HG02973 (cell line): ENCODE results near the gene DDR2.
"Not testable (repeated sequence)": the region's sequence is repeated elsewhere in the genome, so short reads cannot be mapped to it uniquely, and the experiment has no call there.

Experiments used
- ATAC-seq: cut with Tn5 transposase; IDR thresholded peaks from one replicate; pipeline ENCODE4 v1.9.1; 2021; ENCODE audit warnings: moderate library complexity; ENCODE audit not compliant: unreplicated experiment

Gene DDR2

DNA sequence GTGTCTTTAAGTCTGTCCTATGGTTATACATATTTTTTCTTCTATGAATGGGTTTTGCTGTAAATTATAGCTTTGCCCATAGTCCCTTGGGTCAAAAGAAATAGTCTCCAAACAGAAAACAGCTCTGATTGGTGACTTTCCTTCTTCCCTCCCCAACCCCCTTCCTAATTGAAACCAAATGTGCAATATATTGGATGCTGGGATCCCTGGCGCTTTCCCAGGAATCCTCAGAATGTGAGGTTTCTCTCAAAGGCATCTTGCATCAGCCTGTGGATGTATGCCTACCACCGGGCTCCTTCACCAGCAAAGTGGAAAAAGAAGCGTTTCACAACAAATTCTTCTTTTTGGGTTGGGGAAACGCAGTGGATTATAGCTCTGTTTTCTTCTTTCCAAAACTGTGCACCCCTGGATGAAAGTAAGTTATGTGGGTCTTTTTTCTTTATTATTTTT, at the start of gene DDR2:
Gene DDR2 (plus strand): TSS at position 248 of the 450 bp plus-strand sequence. CDS start 86,600 bp downstream, outside the sequence.
- ATAC-seq = no peak

DNA sequence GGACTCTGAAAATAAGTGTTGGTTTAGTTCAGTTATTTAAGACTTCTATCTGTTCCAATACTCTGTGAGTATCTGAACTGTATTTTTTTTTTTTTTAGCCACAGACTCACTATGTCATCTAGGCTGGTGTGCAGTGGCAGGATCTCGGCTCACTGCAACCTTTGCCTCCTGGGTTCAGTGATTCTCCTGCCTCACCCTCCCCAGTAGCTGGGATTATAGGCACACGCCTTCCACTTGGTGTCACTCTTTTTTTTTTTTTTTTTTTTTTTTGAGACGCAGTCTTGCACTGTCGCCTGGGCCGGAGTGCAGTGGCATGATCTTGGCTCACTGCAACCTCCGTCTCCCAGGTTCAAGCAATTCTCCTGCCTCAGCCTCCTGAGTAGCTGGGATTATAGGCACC, 49.4 kb upstream of the DDR2 start:
- ATAC-seq = not testable (repeated sequence)

DNA sequence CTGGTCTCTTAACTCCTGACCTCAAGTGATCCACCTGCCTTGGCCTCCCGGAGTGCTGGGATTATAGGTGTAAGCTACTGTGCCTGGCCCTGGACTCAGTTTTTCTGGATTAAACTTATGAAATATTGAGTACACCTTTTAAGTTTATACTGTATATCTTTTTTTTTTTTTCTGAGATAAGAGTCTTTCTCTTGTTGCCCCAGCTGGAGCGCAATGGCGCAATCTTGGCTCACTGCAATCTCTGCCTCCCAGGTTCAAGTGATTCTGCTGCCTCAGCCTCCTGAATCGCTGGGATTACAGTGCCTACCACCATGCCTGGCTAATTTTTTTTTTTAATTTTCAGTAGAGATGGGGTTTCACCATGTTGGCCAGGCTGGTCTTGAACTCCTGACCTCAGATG, 47.2 kb upstream of the DDR2 start:
- ATAC-seq = not testable (repeated sequence)

- no peak for ATAC-seq
Observed at GRCh38 chr1:162587347-162587746, 44.9 kb upstream of the DDR2 start.

GRCh38 chr1:162587761-162588260, 44.5 kb upstream of the DDR2 start:
- no peak for ATAC-seq

- no peak for ATAC-seq
Observed at GRCh38 chr1:162590101-162590500, 42.2 kb upstream of the DDR2 start.

DNA sequence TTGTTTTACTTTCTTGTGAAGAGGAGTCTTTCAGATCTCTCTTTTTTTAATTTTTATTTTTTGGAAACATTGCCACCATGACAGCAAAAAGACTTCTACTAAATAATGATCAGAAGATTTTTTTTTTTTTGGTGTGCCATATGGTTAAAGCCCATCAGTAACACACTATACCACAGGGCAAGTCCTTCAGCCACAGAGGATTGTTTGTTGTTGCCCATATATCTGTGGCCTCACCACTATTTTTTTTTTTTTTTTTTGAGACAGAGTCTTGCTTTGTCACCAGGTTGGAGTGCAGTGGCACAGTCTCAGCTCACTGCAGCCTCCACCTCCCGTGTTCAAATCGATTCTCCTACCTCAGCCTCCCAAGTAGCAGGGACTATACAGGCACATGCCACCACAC, 41.6 kb upstream of the DDR2 start:
- ATAC-seq = no peak

DNA sequence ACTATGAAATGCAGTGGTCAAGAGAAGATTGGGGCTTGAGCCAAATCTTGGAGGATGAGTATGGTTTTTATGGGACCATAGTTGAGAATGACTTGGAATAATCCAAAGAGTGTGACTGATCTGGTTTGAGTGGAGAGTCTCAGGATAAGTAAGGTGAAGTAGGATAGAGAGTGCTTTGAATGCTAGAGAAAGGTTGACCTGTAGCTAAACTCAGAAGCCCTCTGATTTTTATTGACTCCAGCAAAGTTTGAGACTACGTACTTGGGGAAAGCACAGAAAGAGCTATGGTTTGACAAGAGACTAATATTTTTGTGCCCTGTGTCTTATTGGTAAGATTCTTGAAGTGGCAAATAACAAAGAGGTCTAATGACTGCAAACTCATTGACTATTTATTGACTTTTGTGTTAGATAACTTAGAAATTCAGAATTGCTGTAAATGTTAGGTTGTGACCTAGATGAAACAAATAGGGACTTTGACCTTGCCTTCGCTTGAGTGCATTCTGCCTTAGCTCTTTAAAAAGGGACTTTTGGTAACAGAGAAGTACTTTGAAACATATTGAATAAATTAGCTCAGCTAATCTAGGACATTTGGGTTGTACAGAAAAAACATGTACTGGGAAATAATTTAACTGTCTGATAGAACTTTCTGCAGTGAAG, 35.6 kb upstream of the DDR2 start:
- no peak for ATAC-seq

DNA sequence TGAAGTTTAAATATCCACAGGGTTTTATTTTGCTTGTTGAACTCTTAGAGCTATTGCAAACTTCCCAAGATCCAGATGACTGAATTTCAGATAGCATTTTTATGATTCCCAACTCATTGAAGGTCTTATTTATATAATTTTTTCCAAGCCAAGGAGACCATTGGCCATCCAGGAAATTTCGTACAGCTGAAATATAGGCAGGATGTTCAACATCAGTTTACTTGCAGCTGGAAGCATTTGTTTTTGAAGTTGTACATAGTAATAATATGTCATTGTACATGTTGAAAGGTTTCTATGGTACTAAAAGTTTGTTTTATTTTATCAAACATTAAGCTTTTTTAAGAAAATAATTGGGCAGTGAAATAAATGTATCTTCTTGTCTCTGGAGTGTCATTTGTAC, 32.8 kb upstream of the DDR2 start:
- ATAC-seq = no peak

DNA sequence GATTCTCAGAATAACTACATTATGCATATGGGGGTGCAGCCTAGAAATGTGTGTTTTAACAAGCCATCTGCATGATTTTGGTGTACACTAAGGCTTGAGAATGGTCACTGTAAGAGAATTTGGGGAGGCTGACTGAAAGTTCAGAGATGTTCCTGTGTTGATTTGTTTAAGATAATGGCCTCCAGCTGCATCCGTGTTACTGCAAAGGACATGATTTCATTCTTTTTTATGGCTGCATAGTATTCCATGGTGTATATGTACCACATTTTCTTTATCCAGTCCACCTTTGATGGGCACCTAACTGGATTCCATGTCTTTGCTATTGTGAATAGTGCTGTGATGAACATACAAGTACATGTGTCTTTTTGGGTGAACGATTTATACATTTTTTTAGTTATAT, 29.1 kb upstream of the DDR2 start:
- not testable (repeated sequence) for ATAC-seq

GRCh38 chr1:162605225-162605927, 26.9 kb upstream of the DDR2 start:
- ATAC-seq = no peak

DNA sequence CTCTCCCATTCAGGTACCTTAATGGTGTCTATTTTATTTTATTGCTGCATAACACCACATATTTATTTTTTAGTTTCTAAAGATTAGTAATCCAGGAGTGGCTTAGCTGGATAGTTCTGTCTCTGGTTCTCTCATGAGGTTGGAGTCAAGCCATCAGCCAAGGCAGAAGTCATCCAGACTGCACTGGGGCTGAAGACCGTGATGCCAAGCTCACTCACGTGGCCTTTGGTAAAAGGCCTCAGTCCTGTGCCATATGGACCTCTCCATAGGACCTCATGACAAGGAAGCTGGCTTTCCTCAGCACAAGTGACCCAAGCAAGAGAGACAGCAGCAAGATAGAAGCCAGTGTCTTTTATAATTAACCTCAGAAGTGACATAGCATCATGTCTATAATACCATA, 23.0 kb upstream of the DDR2 start:
- ATAC-seq = no peak

DNA sequence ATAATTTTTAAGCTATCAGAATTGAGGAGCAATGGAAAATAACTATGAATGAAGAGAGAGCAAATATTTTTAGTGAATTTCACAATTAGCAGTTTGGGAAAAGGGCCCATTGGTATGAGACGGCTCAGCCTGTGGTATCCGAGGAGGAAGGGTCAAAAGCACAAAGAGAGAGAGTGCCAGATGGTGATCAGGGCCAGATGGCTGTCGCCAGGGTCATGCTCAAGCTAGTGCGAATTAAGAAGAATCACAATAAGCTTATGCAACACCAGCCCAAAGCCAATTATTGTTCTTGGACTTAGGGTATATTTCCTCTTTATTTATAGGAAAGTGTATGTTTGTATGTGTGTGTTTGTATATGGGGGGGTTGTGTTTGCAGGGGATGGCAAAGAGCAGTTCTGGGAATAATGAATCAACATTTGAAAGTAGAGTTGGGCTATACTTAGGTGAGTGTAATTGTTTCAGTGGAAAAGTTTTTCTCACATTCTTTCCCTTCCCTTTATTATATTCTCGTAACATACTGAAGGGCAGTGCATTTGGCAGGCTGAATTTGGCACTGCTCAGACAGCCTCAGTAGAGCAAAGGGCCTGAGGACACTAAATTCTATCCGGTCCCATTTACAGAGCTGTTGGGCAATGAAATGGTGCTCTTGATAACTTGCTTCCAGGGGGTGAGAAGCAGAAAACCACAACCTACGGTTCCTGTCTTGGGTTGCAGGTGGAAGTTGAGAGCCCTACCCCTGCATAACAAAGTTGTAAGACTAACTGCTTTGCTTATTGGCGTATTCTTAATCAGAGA, 19.5 kb upstream of the DDR2 start:
- ATAC-seq = no peak

GRCh38 chr1:162616848-162617247, 15.4 kb upstream of the DDR2 start:
- no peak for ATAC-seq

DNA sequence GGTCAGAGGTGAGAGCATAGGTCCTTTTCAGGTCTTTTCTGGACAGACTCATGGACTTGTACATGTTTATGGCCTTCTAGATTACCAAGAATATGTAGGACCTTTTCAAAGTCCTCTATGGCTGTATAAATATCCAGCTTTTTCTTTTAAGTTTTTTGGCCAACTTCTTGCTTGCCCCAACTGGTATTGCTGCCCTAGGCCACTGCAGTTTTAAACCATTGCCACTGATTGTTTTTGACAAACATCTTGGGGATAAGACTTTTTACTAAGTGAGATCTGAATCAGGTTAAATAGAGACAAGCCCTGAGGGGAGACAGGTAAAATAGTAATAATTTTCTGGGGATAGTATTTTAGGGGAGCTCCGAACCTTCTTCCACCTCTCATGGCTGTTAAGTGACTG, 14.8 kb upstream of the DDR2 start:
- ATAC-seq = no peak

- no peak for ATAC-seq
Observed at GRCh38 chr1:162619076-162619475, 13.2 kb upstream of the DDR2 start.

DNA sequence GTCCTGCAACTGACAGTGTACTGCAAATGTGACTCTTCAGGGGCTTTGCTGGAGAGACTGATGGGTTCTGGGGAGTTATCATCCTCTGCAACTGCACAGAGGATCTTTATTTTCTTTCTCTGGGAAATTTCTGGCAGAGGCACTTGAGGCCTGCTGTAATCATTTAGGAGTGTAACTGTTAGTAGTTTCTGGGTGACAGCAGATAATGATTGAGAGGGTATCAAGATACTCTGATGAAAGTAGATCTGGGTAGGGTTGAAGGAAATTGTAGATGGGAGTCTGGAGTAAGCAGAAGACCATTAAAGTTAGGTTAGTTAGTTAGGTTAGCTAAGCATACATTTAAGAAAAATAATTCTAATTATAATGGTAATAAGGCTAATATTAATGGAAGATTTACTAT, 11.0 kb upstream of the DDR2 start:
- no peak for ATAC-seq

DNA sequence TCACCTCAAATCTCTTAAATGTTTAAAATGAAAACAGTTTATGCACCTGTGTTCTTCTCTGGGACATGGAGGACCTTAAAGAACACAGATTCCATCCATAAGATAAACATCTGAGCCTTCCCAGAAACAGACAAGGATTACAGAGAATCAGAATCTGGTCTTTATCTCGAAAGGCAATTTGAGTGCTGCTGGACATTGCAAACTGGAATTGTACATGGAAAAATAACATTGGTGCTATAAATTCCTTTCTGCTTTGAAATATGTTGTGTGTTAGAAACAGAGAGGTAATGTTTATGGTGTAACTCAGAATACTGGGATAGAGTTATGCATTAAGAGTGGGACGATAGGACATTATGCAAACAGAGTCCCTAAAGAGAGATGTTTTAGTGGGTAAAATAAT, 6.6 kb upstream of the DDR2 start:
- no peak for ATAC-seq

DNA sequence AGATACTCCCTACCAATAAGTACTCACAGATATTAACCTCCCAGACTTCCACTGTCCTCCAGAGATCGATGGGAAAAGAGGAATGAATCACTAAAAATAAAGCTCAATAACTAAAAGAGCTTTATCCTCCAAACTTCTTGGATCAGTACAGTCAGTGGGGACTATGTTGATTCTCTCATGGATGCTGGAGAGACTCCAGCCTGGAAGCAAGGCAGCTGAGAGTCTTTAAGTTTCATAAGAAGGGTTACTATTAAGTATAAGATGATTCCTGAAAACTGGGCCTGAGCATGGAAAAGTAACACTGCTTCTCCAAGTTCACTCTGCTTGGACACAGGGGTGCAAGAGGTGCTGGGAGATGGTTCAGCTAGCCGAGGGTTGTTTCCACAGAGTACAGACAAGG, 6.2 kb upstream of the DDR2 start:
- ATAC-seq = no peak

GRCh38 chr1:162626761-162627160, 5.5 kb upstream of the DDR2 start:
- ATAC-seq = no peak

- no peak for ATAC-seq
Observed at GRCh38 chr1:162627662-162628296, 4.5 kb upstream of the DDR2 start.
